ENCODE data around the gene ZBP1.

- TF ChIP-seq CTCF (IDR thresholded peaks at IDR 0.05; ENCODE audit: low read depth, low read length, poor library complexity, severe bottlenecking): no peak
- TF ChIP-seq EZH2phosphoT487 (IDR thresholded peaks at IDR 0.05; ENCODE audit: borderline replicate concordance, low read length): no peak
Measured at GRCh38 chr20:57661746-57662455, 41.7 kb upstream of the ZBP1 start.
